GM19240 (cell line): ENCODE data around the gene OPN4.

Experiments used
- DNase-seq: peaks from one replicate; pipeline ENCODE4 v3.0.0; 2011; ENCODE audit warnings: low spot score; ENCODE audit not compliant: insufficient read length

OPN4 gene

GRCh38 chr10:86662186-86663045 is 8.1 kb downstream of the OPN4 start:
- no peak for DNase-seq

- no peak for DNase-seq
Measured at GRCh38 chr10:86663046-86663345, 8.6 kb downstream of the OPN4 start.

DNA sequence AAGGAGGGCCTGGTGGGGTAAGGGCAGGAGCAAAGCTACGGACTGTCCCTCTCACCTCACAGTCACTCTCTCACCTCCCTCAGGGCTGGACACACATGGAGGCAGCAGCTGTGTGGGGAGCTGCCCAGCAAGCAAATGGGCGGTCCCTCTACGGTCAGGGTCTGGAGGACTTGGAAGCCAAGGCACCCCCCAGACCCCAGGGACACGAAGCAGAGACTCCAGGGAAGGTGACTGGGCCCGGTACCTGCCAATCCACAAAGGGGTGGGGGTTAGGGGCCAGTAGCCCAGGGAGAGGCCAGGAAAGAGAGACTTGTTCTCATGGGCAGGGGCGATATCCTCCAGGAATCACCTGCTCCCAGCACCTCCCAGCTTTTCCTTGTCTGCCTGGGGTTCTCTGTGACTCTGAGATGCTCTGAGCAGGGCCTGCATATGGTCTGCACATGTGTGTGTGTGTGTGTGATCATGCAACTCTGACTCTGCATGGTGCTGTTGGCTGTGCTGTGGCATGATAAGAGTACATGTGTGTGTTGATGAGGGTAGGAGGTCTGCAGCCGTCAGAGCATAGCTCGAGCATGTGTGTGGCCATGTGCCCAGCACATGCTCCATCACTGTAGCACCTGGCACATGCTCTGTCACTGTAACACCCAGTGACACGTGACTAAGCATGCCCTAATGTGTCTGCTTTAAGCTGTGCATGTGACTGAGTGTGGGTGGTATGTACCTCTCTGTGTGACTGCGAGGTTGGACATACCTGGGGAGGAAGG is 9.4 kb downstream of the OPN4 start:
- no peak for DNase-seq

DNA sequence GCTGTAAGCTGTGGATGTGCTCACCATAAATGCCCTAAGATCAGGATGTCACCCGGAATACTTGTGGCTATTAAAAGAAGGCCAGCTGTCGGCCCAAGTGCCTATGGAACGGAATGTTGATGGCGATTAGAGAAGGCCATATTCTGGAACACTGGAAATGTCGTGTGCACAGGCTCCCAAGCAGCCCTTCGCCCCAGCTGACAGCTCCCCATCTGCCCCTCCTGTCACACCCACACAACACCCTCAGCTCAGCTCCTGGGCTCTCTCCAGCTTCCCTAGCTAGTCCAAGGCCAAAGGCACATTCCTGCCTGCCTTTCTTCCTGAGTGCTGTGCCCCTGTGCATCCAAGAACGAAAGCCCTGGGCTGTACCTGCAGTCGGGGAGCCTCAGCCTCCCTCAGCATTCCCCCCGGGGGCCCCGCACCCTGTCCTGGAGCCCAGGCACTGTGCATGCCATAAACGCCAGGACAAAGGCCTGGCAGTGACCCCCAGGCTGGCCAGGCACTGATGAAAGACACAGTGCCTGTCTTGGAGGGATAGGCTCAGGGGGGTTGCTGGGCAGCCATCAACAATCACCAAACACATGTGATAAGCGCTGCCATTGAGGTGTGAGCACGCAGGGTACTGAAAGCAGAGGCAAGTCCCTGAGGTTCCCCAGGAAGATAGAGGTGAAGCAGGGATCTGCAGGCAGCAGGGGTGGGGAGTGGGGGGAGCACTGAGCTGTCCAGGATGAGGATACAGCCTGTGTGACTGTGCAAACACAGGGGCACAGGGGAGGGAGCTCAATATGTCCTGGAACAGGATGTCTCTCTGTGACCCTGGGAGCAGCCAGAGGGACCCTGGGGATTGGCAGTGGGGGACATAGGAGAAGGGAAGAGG is 10.2 kb downstream of the OPN4 start:
- no peak for DNase-seq

DNA sequence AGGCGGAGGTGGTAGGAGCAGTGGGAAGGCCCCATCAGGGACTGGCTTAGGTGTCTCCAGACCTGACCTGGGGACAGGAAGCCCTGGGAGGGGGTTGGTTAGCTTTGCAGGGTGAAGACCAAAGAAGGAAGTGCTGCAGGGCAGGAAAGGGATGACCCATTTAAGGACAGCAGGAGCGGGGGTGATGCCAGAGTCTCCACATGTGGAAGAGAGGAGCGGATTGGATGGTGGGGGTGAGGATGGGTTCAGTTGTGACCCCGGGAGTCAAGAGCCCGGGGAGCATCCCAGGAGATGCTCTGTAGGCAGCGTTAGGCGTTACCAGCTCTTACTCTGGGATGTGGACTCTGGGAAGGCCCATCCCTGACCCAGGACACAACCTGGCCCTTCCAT is 10.9 kb downstream of the OPN4 start:
- no peak for DNase-seq

- DNase-seq, result no peak
Measured at GRCh38 chr10:86665868-86666267, 11.5 kb downstream of the OPN4 start.

DNA sequence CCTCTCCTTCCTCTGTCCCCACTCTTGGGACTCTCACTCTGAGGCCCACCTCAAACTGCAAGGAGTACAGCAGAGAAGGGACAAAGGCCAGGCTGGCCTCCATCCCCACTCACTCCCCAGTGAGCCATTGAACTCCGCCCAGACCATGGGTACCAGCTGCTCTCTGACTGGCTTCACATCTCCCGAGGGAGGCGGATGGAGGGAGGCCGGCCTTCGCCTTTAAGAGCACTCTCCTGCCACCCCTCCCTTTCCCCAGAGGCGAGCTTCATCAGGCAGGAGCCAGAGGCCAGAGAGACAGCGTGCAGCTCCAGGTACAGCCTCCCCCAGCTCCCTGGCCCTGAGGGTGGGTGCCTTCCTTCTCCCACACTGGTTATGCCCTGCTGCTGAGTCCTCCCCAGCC is 12.2 kb downstream of the OPN4 start:
- DNase-seq, result no peak

- DNase-seq, result no peak
Measured at GRCh38 chr10:86667421-86668181, 13.3 kb downstream of the OPN4 start.

- no peak for DNase-seq
Measured at GRCh38 chr10:86668297-86669165, 14.2 kb downstream of the OPN4 start, which contains the start of gene LDB3. Gene LDB3 (plus strand): TSS chr10:86668511. CDS start chr10:86668692, 181 bp downstream.

- DNase-seq, result no peak
Measured at GRCh38 chr10:86670290-86670811, 16.0 kb downstream of the OPN4 start.

GRCh38 chr10:86670876-86671275 is 16.5 kb downstream of the OPN4 start:
- DNase-seq, result no peak

DNA sequence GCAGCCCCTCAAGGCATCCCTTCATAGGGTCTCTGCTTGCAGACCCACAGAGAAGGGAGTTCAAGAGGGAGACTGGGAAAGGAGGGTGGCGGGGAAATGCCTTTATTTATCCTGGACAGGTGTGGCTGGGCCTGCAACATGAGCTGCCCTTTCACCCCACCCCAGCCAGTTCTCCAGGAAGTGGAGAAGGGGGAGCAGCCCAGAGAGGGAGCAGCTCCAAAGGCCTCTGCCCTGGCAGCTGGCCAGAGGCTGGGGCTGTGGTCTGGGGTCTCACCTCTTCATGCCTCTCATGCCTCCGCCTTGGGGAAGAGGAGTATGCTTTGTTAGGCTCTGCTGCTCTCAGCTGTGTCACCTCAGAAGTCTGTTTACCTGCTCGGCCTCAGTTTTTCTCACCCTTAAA is 17.1 kb downstream of the OPN4 start:
- DNase-seq, result no peak

- no peak for DNase-seq
Measured at GRCh38 chr10:86671985-86672710, 17.8 kb downstream of the OPN4 start.

GRCh38 chr10:86673216-86673826 is 19.0 kb downstream of the OPN4 start:
- no peak for DNase-seq

- DNase-seq, result no peak
Measured at GRCh38 chr10:86673827-86674581, 19.7 kb downstream of the OPN4 start.

DNA sequence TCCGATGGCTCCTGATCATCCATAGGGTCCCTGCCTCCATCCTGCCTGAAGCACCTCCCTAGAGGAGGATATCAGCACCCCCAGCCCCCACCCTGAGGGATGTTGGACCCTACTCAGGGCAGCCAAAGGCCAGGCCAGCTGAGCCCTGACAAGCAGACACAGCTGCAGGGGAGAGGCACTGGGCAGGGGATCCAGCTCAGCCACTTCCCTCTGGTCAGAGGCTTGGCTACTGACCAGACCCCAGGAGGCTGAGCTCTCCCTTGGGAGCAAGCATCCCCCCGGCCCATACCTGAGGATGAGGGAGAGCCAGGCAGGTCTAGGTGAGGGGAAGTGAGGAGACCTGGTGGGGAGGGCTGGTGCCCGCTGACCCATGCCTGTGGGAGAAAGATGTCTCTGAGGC is 20.6 kb downstream of the OPN4 start:
- DNase-seq, result no peak

- DNase-seq, result no peak
Measured at GRCh38 chr10:86677374-86677773, 23.0 kb downstream of the OPN4 start.
